BLaER1 treated with 17β-estradiol and CSF1 and Interleukin-3, amounts not matched to agents 10 nM and 100 nM (cell line): Measurements from ENCODE around the gene DNASE1L3.
A peak's percentile ranks its signal among the peaks of the same experiment; 100 is the strongest.

Experiments used
- H3K27ac ChIP-seq, 11 experiments: shearing (Covaris generic); formaldehyde crosslinking; 2 replicates each; pipeline ENCODE4 v1.8.1; 2022
- H3K27me3 ChIP-seq, 11 experiments: shearing (Covaris generic); formaldehyde crosslinking; 2 replicates each; pipeline ENCODE4 v1.8.1; 2022
- H3K36me3 ChIP-seq, 11 experiments: shearing (Covaris generic); formaldehyde crosslinking; 2 replicates each; pipeline ENCODE4 v1.8.1; 2022
- H3K4me1 ChIP-seq, 10 experiments: shearing (Covaris generic); formaldehyde crosslinking; 2 replicates each; pipeline ENCODE4 v1.8.1; 2022
- H3K4me2 ChIP-seq, 11 experiments: shearing (Covaris generic); formaldehyde crosslinking; 2 replicates each; pipeline ENCODE4 v1.8.1; 2022
- H3K4me3 ChIP-seq, 10 experiments: shearing (Covaris generic); formaldehyde crosslinking; 2 replicates each; pipeline ENCODE4 v1.8.1; 2022
- H3K9ac ChIP-seq, 11 experiments: shearing (Covaris generic); formaldehyde crosslinking; 2 replicates each; pipeline ENCODE4 v1.8.1; 2022
- H3K9me3 ChIP-seq, 11 experiments: shearing (Covaris generic); formaldehyde crosslinking; replicated peaks in 1 of 11; 2 replicates each; pipeline ENCODE4 v1.8.1; 2022
- H4K20me1 ChIP-seq, 11 experiments: shearing (Covaris generic); formaldehyde crosslinking; 2 replicates each; pipeline ENCODE4 v1.8.1; 2022
- Cebpa-rat ChIP-seq, 11 experiments: shearing (Covaris generic); IDR thresholded peaks; 2 replicates each; pipeline ENCODE4 v1.8.1; 2022

The DNASE1L3 gene

GRCh38 chr3:58223855-58224254 is 13.1 kb upstream of the DNASE1L3 start:
- Histone ChIP-seq H3K27ac (no peak overlapping the region), H4K20me1 (no peaks in the 10 kb centered on the region), H3K9me3 (peaks cover 0 to 8% (median 0%) of the 10 kb centered on the region in 11 experiments; a peak in 2 of 22 replicates), H3K27me3 (no peaks in the 10 kb centered on the region), H3K9ac (no peak overlapping the region), H3K4me3 (no peak overlapping the region), H3K4me2 (no peak overlapping the region), H3K36me3 (no peaks in the 10 kb centered on the region), H3K4me1 (peaks cover 0 to 4% (median 0%) of the 10 kb centered on the region in 10 experiments; a peak in 5 of 20 replicates)
- no peak for TF ChIP-seq Cebpa-rat (IDR thresholded peaks at IDR 0.05)

- Histone ChIP-seq H3K4me3 (no peak overlapping the region), H3K27me3 (no peaks in the 10 kb centered on the region), H3K27ac (no peak overlapping the region), H3K4me1 (peaks cover 5 to 20% (median 7%) of the 10 kb centered on the region in 10 experiments; a peak in 18 of 20 replicates), H4K20me1 (no peaks in the 10 kb centered on the region), H3K4me2 (no peak overlapping the region), H3K9ac (no peak overlapping the region), H3K9me3 (peaks cover 0 to 8% (median 0%) of the 10 kb centered on the region in 11 experiments; a peak in 2 of 22 replicates), H3K36me3 (no peaks in the 10 kb centered on the region)
- TF ChIP-seq Cebpa-rat (IDR thresholded peaks at IDR 0.05) = no peak
Measured at GRCh38 chr3:58222161-58222724, 11.5 kb upstream of the DNASE1L3 start.

- H4K20me1 ChIP-seq = no peaks in the 10 kb centered on the region
- peaks cover 23 to 53% (median 29%) of the 10 kb centered on the region in 10 experiments for H3K4me1 ChIP-seq
- H3K4me3 ChIP-seq = no peak overlapping the region
- TF ChIP-seq Cebpa-rat (IDR thresholded peaks at IDR 0.05) = no peak
- H3K27me3 ChIP-seq = no peaks in the 10 kb centered on the region
- no peak overlapping the region for H3K9ac ChIP-seq
- no peak overlapping the region for H3K27ac ChIP-seq
- peaks cover 0 to 8% (median 0%) of the 10 kb centered on the region in 11 experiments; a peak in 2 of 22 replicates for H3K9me3 ChIP-seq
- H3K36me3 ChIP-seq = no peaks in the 10 kb centered on the region
- peak overlapping the region in 1 of 11 experiments; percentile 8; a peak in 2 of 22 replicates for H3K4me2 ChIP-seq
Measured at GRCh38 chr3:58218904-58219303, 8.1 kb upstream of the DNASE1L3 start.

- Histone ChIP-seq H3K4me3 (no peak overlapping the region), H3K9ac (no peak overlapping the region), H4K20me1 (no peaks in the 10 kb centered on the region), H3K36me3 (no peaks in the 10 kb centered on the region), H3K4me1 (peaks cover 23 to 60% (median 29%) of the 10 kb centered on the region in 10 experiments), H3K27me3 (no peaks in the 10 kb centered on the region), H3K4me2 (peak overlapping the region; percentile 25 to 84 (median 58)), H3K9me3 (peaks cover 0 to 8% (median 0%) of the 10 kb centered on the region in 11 experiments; a peak in 2 of 22 replicates), H3K27ac (no peak overlapping the region)
- no peak for TF ChIP-seq Cebpa-rat (IDR thresholded peaks at IDR 0.05)
Measured at GRCh38 chr3:58217209-58217811, 6.5 kb upstream of the DNASE1L3 start.

GRCh38 chr3:58216496-58217195 is 5.9 kb upstream of the DNASE1L3 start:
- no peaks in the 10 kb centered on the region for H4K20me1 ChIP-seq
- no peaks in the 10 kb centered on the region for H3K27me3 ChIP-seq
- TF ChIP-seq Cebpa-rat (IDR thresholded peaks at IDR 0.05) = no peak
- H3K4me3 ChIP-seq = no peak overlapping the region
- peaks cover 23 to 60% (median 29%) of the 10 kb centered on the region in 10 experiments for H3K4me1 ChIP-seq
- no peaks in the 10 kb centered on the region for H3K36me3 ChIP-seq
- peaks cover 0 to 8% (median 0%) of the 10 kb centered on the region in 11 experiments; a peak in 2 of 22 replicates for H3K9me3 ChIP-seq
- peak overlapping the region in 5 of 11 experiments; percentile 45 to 84 (median 71); a peak in 9 of 22 replicates for H3K4me2 ChIP-seq
- no peak overlapping the region for H3K9ac ChIP-seq
- H3K27ac ChIP-seq = no peak overlapping the region

- no peaks in the 10 kb centered on the region for H3K27me3 ChIP-seq
- peak overlapping the region in 2 of 11 experiments; percentile 10 to 29; a peak in 1 of 22 replicates for H3K27ac ChIP-seq
- TF ChIP-seq Cebpa-rat (IDR thresholded peaks at IDR 0.05) = no peak
- 0 out of 22 replicates have a peak overlapping the region, but pooled peaks of 1 of the 11 experiments have one; percentile 3 for H3K9ac ChIP-seq
- no peaks in the 10 kb centered on the region for H4K20me1 ChIP-seq
- H3K36me3 ChIP-seq = no peaks in the 10 kb centered on the region
- peaks cover 23 to 60% (median 29%) of the 10 kb centered on the region in 10 experiments for H3K4me1 ChIP-seq
- peaks cover 0 to 8% (median 0%) of the 10 kb centered on the region in 11 experiments; a peak in 2 of 22 replicates for H3K9me3 ChIP-seq
- H3K4me2 ChIP-seq = peak overlapping the region; percentile 25 to 87 (median 52)
- H3K4me3 ChIP-seq = no peak overlapping the region
Measured at GRCh38 chr3:58215317-58216025, 4.7 kb upstream of the DNASE1L3 start.

- Histone ChIP-seq H3K9me3 (peaks cover 0 to 2% (median 0%) of the 10 kb centered on the region in 11 experiments; a peak in 2 of 22 replicates), H3K4me2 (peak overlapping the region; percentile 25 to 87 (median 52)), H3K36me3 (no peaks in the 10 kb centered on the region), H3K4me3 (no peak overlapping the region), H3K4me1 (peaks cover 23 to 60% (median 29%) of the 10 kb centered on the region in 10 experiments), H4K20me1 (no peaks in the 10 kb centered on the region), H3K9ac (peak overlapping the region in 1 of 11 experiments; percentile 3; a peak in 1 of 22 replicates), H3K27me3 (no peaks in the 10 kb centered on the region), H3K27ac (peak overlapping the region in 2 of 11 experiments; percentile 10 to 29; a peak in 1 of 22 replicates)
- TF ChIP-seq Cebpa-rat (IDR thresholded peaks at IDR 0.05) = no peak
Measured at GRCh38 chr3:58214484-58215316, 3.9 kb upstream of the DNASE1L3 start.

- Histone ChIP-seq H3K4me1 (peaks cover 7 to 29% (median 9%) of the 10 kb centered on the region in 10 experiments), H3K27ac (no peak overlapping the region), H3K9me3 (no peaks in the 10 kb centered on the region), H4K20me1 (no peaks in the 10 kb centered on the region), H3K4me2 (no peak overlapping the region), H3K9ac (no peak overlapping the region), H3K4me3 (no peak overlapping the region), H3K27me3 (no peaks in the 10 kb centered on the region), H3K36me3 (no peaks in the 10 kb centered on the region)
- TF ChIP-seq Cebpa-rat (IDR thresholded peaks at IDR 0.05) = no peak
Measured at GRCh38 chr3:58209933-58210332, 839 bp downstream of the DNASE1L3 start.
